Gastrocnemius medialis (tissue), 4 donors: ENCODE results near the gene PHETA2. TPM values are rescaled to one million over a fixed set of nuclear protein-coding genes. Genes with fewer than 3 reads are reported as not detected.
"Not testable (repeated sequence)": the region's sequence is repeated elsewhere in the genome, so short reads cannot be mapped to it uniquely, and the experiment has no call there.

Experiments used
- ATAC-seq, 2 donors: fragments of 150-250 bp; one replicate each; pipeline ENCODE4 v1.9.1; 2016
- DNase-seq, 2 donors: peaks; one replicate each; pipeline ENCODE4 v3.0.0-alpha.2; 2019
- H3K27ac ChIP-seq, 4 donors: fragments of 200-600 bp; sonication (generic); 1 replicate in 1 of 4; 2 replicates in 3 of 4; pipeline ENCODE4 v1.5.1; 2016 to 2018; ENCODE audit warnings: mild to moderate bottlenecking in 2 of 4, moderate library complexity in 1 of 4
- H3K27me3 ChIP-seq, 3 donors: fragments of 200-600 bp; sonication (generic) in 2 of 3; 1 replicate in 1 of 3; 2 replicates in 2 of 3; pipeline versions ENCODE4 v1.5.1 to v1.6.0; 2016 to 2019; ENCODE audit warnings: mild to moderate bottlenecking in 1 of 3, moderate library complexity in 1 of 3
- H3K36me3 ChIP-seq, 2 donors: fragments of 200-600 bp; sonication (generic) in 1 of 2; one replicate each; pipeline ENCODE4 v1.5.1; 2017 to 2018
- H3K4me1 ChIP-seq, 2 donors: fragments of 200-600 bp; sonication (generic) in 1 of 2; one replicate each; pipeline ENCODE4 v1.5.1; 2016 to 2017; ENCODE audit warnings: mild to moderate bottlenecking in 2 of 2
- H3K4me3 ChIP-seq, 4 donors: fragments of 200-600 bp; sonication (generic) in 3 of 4; 1 replicate in 1 of 4; 2 replicates in 3 of 4; pipeline ENCODE4 v1.5.1; 2016 to 2019; ENCODE audit warnings: mild to moderate bottlenecking in 2 of 4
- H3K9me3 ChIP-seq, 3 donors: fragments of 200-600 bp; sonication (generic) in 2 of 3; 1 replicate in 1 of 3; 2 replicates in 2 of 3; pipeline ENCODE4 v1.5.1; 2016 to 2019
- CTCF ChIP-seq, 5 experiments: fragments of 450-650 bp in 3 of 5; fragments of 200-600 bp in 2 of 5; sonication (generic) in 2 of 5; IDR thresholded peaks in 4 of 5; conservative IDR thresholded peaks in 1 of 5; 1 replicate in 4 of 5; 2 replicates in 1 of 5; pipeline ENCODE4 v1.5.1; 2016 to 2019; ENCODE audit warnings: antibody characterized with exemption in 5 of 5, mild to moderate bottlenecking in 3 of 5, moderate library complexity in 3 of 5
- POLR2A ChIP-seq, 2 donors: fragments of 450-650 bp; IDR thresholded peaks; one replicate each; pipeline ENCODE4 v1.6.1; 2017; ENCODE audit warnings: antibody characterized with exemption in 2 of 2, mild to moderate bottlenecking in 2 of 2, moderate library complexity in 2 of 2
- in situ Hi-C, 4 donors: fragments of 200-750 bp; cut with MboI; loops; one replicate each; pipeline versions ENCODE4 v1.15.0 to v1.8.0; 2017; ENCODE audit warnings: low sequenced_read_pairs in 4 of 4
- intact Hi-C: fragments of 100-400 bp; cut with DNase I; formaldehyde crosslinking; loops from one replicate; pipeline ENCODE4 v1.15.1; 2023; ENCODE audit warnings: low total_unique reads
- total RNA-seq, 4 donors: library from RNA; depleted of rRNA; stranded (reverse); fragments of >200 nt; gene quantifications; one replicate each; pipeline versions ENCODE4 v1.1.0 to v1.2.3, GENCODE V29; 2016

The PHETA2 gene
- total RNA-seq, 4 donors from 2014 or later: 1.8 to 3.1 (median 2.1) TPM

- Histone ChIP-seq H3K36me3 (peaks cover 0 to 32% of the 10 kb centered on the region in 2 donors), H3K4me3 (no peak overlapping the region), H3K27ac (no peak overlapping the region), H3K9me3 (no peaks in the 10 kb centered on the region), H3K4me1 (peaks cover 11 to 14% of the 10 kb centered on the region in 2 donors), H3K27me3 (no peaks in the 10 kb centered on the region)
- intact Hi-C loops: no loop called here
- ATAC-seq: no peak
- TF ChIP-seq POLR2A (IDR thresholded peaks at IDR 0.05) (no peak), CTCF (IDR thresholded peaks at IDR 0.05 in 4 of 5, conservative IDR thresholded peaks at IDR 0.05 in 1 of 5) (no peak)
- in situ Hi-C loops: no loop called here
- DNase-seq: no peak
Measured at GRCh38 chr22:42068291-42068690, 5.8 kb upstream of the PHETA2 start.

GRCh38 chr22:42069801-42070516, 4.1 kb upstream of the PHETA2 start:
- Histone ChIP-seq H3K4me1 (peaks cover 11 to 26% of the 10 kb centered on the region in 2 donors), H3K27me3 (no peaks in the 10 kb centered on the region), H3K27ac (peak overlapping the region; percentile 86 to 91 (median 88)), H3K9me3 (no peaks in the 10 kb centered on the region), H3K36me3 (peaks cover 0 to 29% of the 10 kb centered on the region in 2 donors), H3K4me3 (peak overlapping the region; percentile 64 to 81 (median 72))
- ATAC-seq (peak; percentile 2 to 5), DNase-seq (no peak)
- in situ Hi-C loops: no loop called here
- intact Hi-C loops: loop anchor here (2.0 to 10.0 kb wide), 3 partner anchors 123 to 975 kb away; partner anchors contain the start of genes CENPM and EP300
- TF ChIP-seq CTCF (IDR thresholded peaks at IDR 0.05 in 4 of 5, conservative IDR thresholded peaks at IDR 0.05 in 1 of 5): no peak
- no peak for TF ChIP-seq POLR2A (IDR thresholded peaks at IDR 0.05)

- peak; percentile 97 for ATAC-seq
- in situ Hi-C loops: no loop called here
- Histone ChIP-seq H3K27me3 (no peaks in the 10 kb centered on the region), H3K27ac (peak within 1 kb of the TSS; percentile 86 to 91 (median 88)), H3K4me3 (peak within 1 kb of the TSS; percentile 64 to 81 (median 72)), H3K4me1 (peaks cover 11 to 26% of the 10 kb centered on the region in 2 donors), H3K9me3 (no peaks in the 10 kb centered on the region), H3K36me3 (peaks cover 0 to 20% of the 10 kb centered on the region in 2 donors)
- intact Hi-C loops: loop anchor here (2.0 to 10.0 kb wide), 3 partner anchors 124 to 976 kb away; partner anchors contain the start of genes CENPM and EP300
- TF ChIP-seq CTCF (IDR thresholded peaks at IDR 0.05 in 4 of 5, conservative IDR thresholded peaks at IDR 0.05 in 1 of 5) (no peak), POLR2A (IDR thresholded peaks at IDR 0.05) (peak; percentile 68 to 88)
- DNase-seq: peak; percentile 95 to 96
Measured at GRCh38 chr22:42070517-42071422, 3.3 kb upstream of the PHETA2 start, which contains the start of gene NAGA. Gene NAGA, minus strand, starts transcription at chr22:42070812. Its CDS starts 515 bp downstream, at chr22:42070297.

- Histone ChIP-seq H3K4me3 (peak overlapping the region; percentile 64 to 81 (median 72)), H3K36me3 (peaks cover 0 to 13% of the 10 kb centered on the region in 2 donors), H3K4me1 (peaks cover 11 to 26% of the 10 kb centered on the region in 2 donors), H3K27ac (peak overlapping the region in 3 of 4 donors; percentile 86 to 91 (median 89))
- DNase-seq, ATAC-seq, H3K27me3 ChIP-seq, H3K9me3 ChIP-seq, in situ Hi-C loops: not testable (repeated sequence)
- intact Hi-C loops: loop anchor here (2.0 to 10.0 kb wide), 3 partner anchors 125 to 977 kb away; partner anchors contain the start of genes CENPM and EP300
Measured at GRCh38 chr22:42071508-42071907, 2.5 kb upstream of the PHETA2 start.
